PC-9 (cell line): Measurements from ENCODE around the gene RNF4.

Source experiments
- CTCF ChIP-seq: fragments of 200-600 bp; sonication (generic); conservative IDR thresholded peaks from 2 replicates; pipeline ENCODE4 v1.6.1; 2017; ENCODE audit warnings: mixed run types, antibody characterized with exemption, mild to moderate bottlenecking, moderate library complexity
- EZH2 ChIP-seq: fragments of 200-600 bp; sonication (generic); IDR thresholded peaks from 2 replicates; pipeline ENCODE4 v1.8.0; 2017; ENCODE audit warnings: antibody characterized with exemption, low read depth

GRCh38 chr4:2469192-2469984 lies 482 bp downstream of the RNF4 start:
- TF ChIP-seq CTCF (no peak), EZH2 (no peak)
